Subcutaneous abdominal adipose tissue (tissue), 5 donors: ENCODE measurements around the gene MIER1.

Source experiments
- H3K27ac ChIP-seq: one replicate; pipeline ENCODE4 v1.7.0; 2013; ENCODE audit warnings: low read depth, mild to moderate bottlenecking, inconsistent platforms, low read length, moderate library complexity
- H3K27me3 ChIP-seq, 5 donors: one replicate each; pipeline ENCODE4 v1.7.0; 2013; ENCODE audit warnings: low read length in 5 of 5, inconsistent platforms in 1 of 5; ENCODE audit not compliant: control insufficient read depth in 5 of 5, insufficient read depth in 4 of 5
- H3K36me3 ChIP-seq, 5 donors: one replicate each; pipeline ENCODE4 v1.7.0; 2013; ENCODE audit warnings: low read length in 5 of 5; ENCODE audit not compliant: control insufficient read depth in 5 of 5, insufficient read depth in 5 of 5
- H3K4me1 ChIP-seq, 5 donors: one replicate each; pipeline ENCODE4 v1.7.0; 2013; ENCODE audit warnings: low read length in 5 of 5, mild to moderate bottlenecking in 3 of 5, moderate library complexity in 1 of 5; ENCODE audit not compliant: control insufficient read depth in 5 of 5, insufficient read depth in 5 of 5
- H3K4me3 ChIP-seq, 5 donors: one replicate each; pipeline ENCODE4 v1.7.0; 2013; ENCODE audit warnings: low read length in 5 of 5, low read depth in 1 of 5
- H3K9ac ChIP-seq, 5 donors: one replicate each; pipeline ENCODE4 v1.7.0; 2013; ENCODE audit warnings: low read length in 5 of 5, mild to moderate bottlenecking in 4 of 5, moderate library complexity in 3 of 5
- H3K9me3 ChIP-seq, 5 donors: one replicate each; pipeline ENCODE4 v1.7.0; 2013; ENCODE audit warnings: low read length in 5 of 5; ENCODE audit not compliant: control insufficient read depth in 5 of 5
- donor health status: healthy.
- donor health status: healthy.
- donor health status: healthy.
- donor health status: healthy.
- donor health status: healthy.

The MIER1 gene

GRCh38 chr1:66933887-66934700 is 9.3 kb downstream of the MIER1 start:
- H3K36me3 ChIP-seq, result no peaks in the 10 kb centered on the region
- H3K9ac ChIP-seq, result peak overlapping the region in 3 of 5 donors; percentile 30 to 45 (median 40)
- H3K9me3 ChIP-seq, result no peaks in the 10 kb centered on the region
- peak overlapping the region in 4 of 5 donors; percentile 21 to 51 (median 31) for H3K4me3 ChIP-seq
- peak overlapping the region; percentile 13 for H3K27ac ChIP-seq
- peaks cover 3 to 45% (median 33%) of the 10 kb centered on the region in 5 donors for H3K4me1 ChIP-seq
- no peaks in the 10 kb centered on the region for H3K27me3 ChIP-seq

GRCh38 chr1:66937529-66938234 is 12.9 kb downstream of the MIER1 start:
- Histone ChIP-seq H3K27ac (no peak overlapping the region), H3K27me3 (no peaks in the 10 kb centered on the region), H3K9ac (no peak overlapping the region), H3K4me1 (peaks cover 0 to 28% (median 15%) of the 10 kb centered on the region in 5 donors), H3K36me3 (peaks cover 0 to 8% (median 3%) of the 10 kb centered on the region in 5 donors), H3K9me3 (no peaks in the 10 kb centered on the region), H3K4me3 (no peak overlapping the region)

GRCh38 chr1:66938613-66939012 is 13.8 kb downstream of the MIER1 start:
- Histone ChIP-seq H3K9ac (no peak overlapping the region), H3K4me3 (no peak overlapping the region), H3K36me3 (peaks cover 0 to 8% (median 3%) of the 10 kb centered on the region in 5 donors), H3K27me3 (no peaks in the 10 kb centered on the region), H3K27ac (no peak overlapping the region), H3K9me3 (no peaks in the 10 kb centered on the region), H3K4me1 (peaks cover 0 to 20% (median 7%) of the 10 kb centered on the region in 5 donors)

GRCh38 chr1:66940981-66941380 is 16.2 kb downstream of the MIER1 start:
- H3K36me3 ChIP-seq, result peaks cover under 1 to 9% (median 5%) of the 10 kb centered on the region in 5 donors
- no peak overlapping the region for H3K27ac ChIP-seq
- no peaks in the 10 kb centered on the region for H3K9me3 ChIP-seq
- no peak overlapping the region for H3K9ac ChIP-seq
- H3K4me1 ChIP-seq, result peaks cover 0 to 12% (median 2%) of the 10 kb centered on the region in 5 donors
- H3K4me3 ChIP-seq, result no peak overlapping the region
- no peaks in the 10 kb centered on the region for H3K27me3 ChIP-seq

GRCh38 chr1:66943361-66943969 is 18.7 kb downstream of the MIER1 start:
- Histone ChIP-seq H3K4me3 (no peak overlapping the region), H3K9me3 (no peaks in the 10 kb centered on the region), H3K9ac (no peak overlapping the region), H3K27me3 (no peaks in the 10 kb centered on the region), H3K4me1 (peaks cover 0 to 8% (median 3%) of the 10 kb centered on the region in 5 donors), H3K27ac (peak overlapping the region; percentile 62), H3K36me3 (peaks cover 13 to 32% (median 22%) of the 10 kb centered on the region in 5 donors)

- H3K27ac ChIP-seq, result peak overlapping the region; percentile 62
- peak overlapping the region in 2 of 5 donors; percentile 10 to 40 for H3K9ac ChIP-seq
- H3K36me3 ChIP-seq, result peaks cover 13 to 35% (median 28%) of the 10 kb centered on the region in 5 donors
- H3K27me3 ChIP-seq, result no peaks in the 10 kb centered on the region
- H3K4me3 ChIP-seq, result no peak overlapping the region
- H3K4me1 ChIP-seq, result peaks cover 0 to 11% (median 3%) of the 10 kb centered on the region in 5 donors
- H3K9me3 ChIP-seq, result no peaks in the 10 kb centered on the region
Measured at GRCh38 chr1:66944330-66945274, 19.8 kb downstream of the MIER1 start.

GRCh38 chr1:66945316-66945715 is 20.5 kb downstream of the MIER1 start:
- no peak overlapping the region for H3K9ac ChIP-seq
- peaks cover 13 to 35% (median 28%) of the 10 kb centered on the region in 5 donors for H3K36me3 ChIP-seq
- no peak overlapping the region for H3K27ac ChIP-seq
- H3K9me3 ChIP-seq, result no peaks in the 10 kb centered on the region
- H3K27me3 ChIP-seq, result no peaks in the 10 kb centered on the region
- peaks cover 0 to 11% (median 3%) of the 10 kb centered on the region in 5 donors for H3K4me1 ChIP-seq
- H3K4me3 ChIP-seq, result no peak overlapping the region

- Histone ChIP-seq H3K36me3 (peaks cover 20 to 44% (median 40%) of the 10 kb centered on the region in 5 donors), H3K4me1 (peaks cover 0 to 11% (median 3%) of the 10 kb centered on the region in 5 donors), H3K9me3 (no peaks in the 10 kb centered on the region), H3K27me3 (no peaks in the 10 kb centered on the region), H3K27ac (no peak overlapping the region), H3K9ac (no peak overlapping the region), H3K4me3 (no peak overlapping the region)
Measured at GRCh38 chr1:66947267-66947666, 22.5 kb downstream of the MIER1 start.

GRCh38 chr1:66951513-66951912 is 26.7 kb downstream of the MIER1 start:
- Histone ChIP-seq H3K9ac (no peak overlapping the region), H3K4me1 (peaks cover 0 to 8% (median 0%) of the 10 kb centered on the region in 5 donors), H3K27me3 (no peaks in the 10 kb centered on the region), H3K36me3 (peaks cover 34 to 62% (median 38%) of the 10 kb centered on the region in 5 donors), H3K27ac (no peak overlapping the region), H3K4me3 (no peak overlapping the region), H3K9me3 (no peaks in the 10 kb centered on the region)
